CD14-positive monocyte (primary cell): ENCODE measurements around the gene PDGFD. TPM values are rescaled to one million over a fixed set of nuclear protein-coding genes. Genes with fewer than 3 reads are reported as not detected.
A peak's percentile ranks its signal among the peaks of the same experiment; 100 is the strongest.

Experiments used
- DNase-seq, 3 donors: peaks; one replicate each; pipeline ENCODE4 v3.0.0-alpha.2; 2011 to 2022
- H2AFZ ChIP-seq: 2 replicates; pipeline ENCODE4 v1.6.0; 2012; ENCODE audit warnings: mild to moderate bottlenecking, low read depth, low read length, inconsistent platforms; ENCODE audit not compliant: insufficient read depth, poor library complexity, severe bottlenecking
- H3K27ac ChIP-seq, 2 donors: 1 replicate in 1 of 2; 2 replicates in 1 of 2; pipeline ENCODE4 v1.5.1; 2012 to 2013; ENCODE audit warnings: low read length in 2 of 2, control low read depth in 1 of 2, inconsistent platforms in 1 of 2, low read depth in 1 of 2, mild to moderate bottlenecking in 1 of 2
- H3K27me3 ChIP-seq, 2 donors: one replicate each; pipeline versions ENCODE4 v1.6.0 to v1.6.1; 2011 to 2013; ENCODE audit warnings: low read length in 2 of 2; ENCODE audit not compliant: control insufficient read depth in 2 of 2, insufficient read depth in 2 of 2
- H3K36me3 ChIP-seq, 2 donors: replicated peaks in 1 of 2; 1 replicate in 1 of 2; 2 replicates in 1 of 2; pipeline versions ENCODE4 v1.5.1 to v1.6.1; 2012 to 2013; ENCODE audit warnings: low read length in 2 of 2, control low read depth in 1 of 2, inconsistent platforms in 1 of 2, mild to moderate bottlenecking in 1 of 2; ENCODE audit not compliant: insufficient read depth in 2 of 2, control insufficient read depth in 1 of 2
- H3K4me1 ChIP-seq, 2 donors: 1 replicate in 1 of 2; 2 replicates in 1 of 2; pipeline versions ENCODE4 v1.5.1 to v1.6.1; 2012 to 2013; ENCODE audit warnings: low read length in 2 of 2, control low read depth in 1 of 2, inconsistent platforms in 1 of 2, mild to moderate bottlenecking in 1 of 2, moderate library complexity in 1 of 2; ENCODE audit not compliant: insufficient read depth in 2 of 2, control insufficient read depth in 1 of 2
- H3K4me2 ChIP-seq: replicated peaks from 2 replicates; pipeline ENCODE3; 2012; ENCODE audit warnings: low read length, moderate library complexity, mild to moderate bottlenecking; ENCODE audit not compliant: poor library complexity, severe bottlenecking; ENCODE audit errors: extremely low read depth
- H3K4me3 ChIP-seq, 3 experiments: fragments of 200-600 bp in 1 of 3; sonication (generic) in 1 of 3; replicated peaks in 1 of 3; 1 replicate in 2 of 3; 2 replicates in 1 of 3; pipeline ENCODE4 v1.5.1; 2011 to 2013; ENCODE audit warnings: low read length in 3 of 3, mild to moderate bottlenecking in 3 of 3, control low read depth in 2 of 3, low read depth in 2 of 3, inconsistent platforms in 1 of 3, moderate library complexity in 1 of 3
- H3K79me2 ChIP-seq: 2 replicates; pipeline ENCODE4 v1.6.0; 2012; ENCODE audit warnings: mild to moderate bottlenecking, control low read depth, inconsistent platforms, low read length, moderate library complexity; ENCODE audit not compliant: insufficient read depth
- H3K9ac ChIP-seq: 2 replicates; pipeline ENCODE4 v1.6.0; 2017; ENCODE audit warnings: low read length, mild to moderate bottlenecking; ENCODE audit not compliant: insufficient read depth, poor library complexity, severe bottlenecking
- H3K9me3 ChIP-seq, 2 donors: replicated peaks in 1 of 2; 1 replicate in 1 of 2; 2 replicates in 1 of 2; pipeline versions ENCODE4 v1.5.1 to v1.6.1; 2012 to 2013; ENCODE audit warnings: low read length in 2 of 2, control low read depth in 1 of 2; ENCODE audit not compliant: control insufficient read depth in 1 of 2, insufficient read depth in 1 of 2
- H4K20me1 ChIP-seq: 2 replicates; pipeline ENCODE4 v1.6.0; 2012; ENCODE audit warnings: mild to moderate bottlenecking, low read length, control low read depth, moderate library complexity; ENCODE audit not compliant: insufficient read depth
- H3K27ac Mint-ChIP-seq, 7 donors: one replicate each; pipeline ENCODE4 v1.8.0; 2020; ENCODE audit warnings: mild to moderate bottlenecking in 7 of 7, mixed read lengths in 7 of 7, moderate library complexity in 6 of 7, inconsistent platforms in 2 of 7
- H3K27me3 Mint-ChIP-seq, 3 donors: one replicate each; pipeline ENCODE4 v1.8.0; 2021 to 2022; ENCODE audit warnings: low read depth in 3 of 3, mild to moderate bottlenecking in 3 of 3, mixed read lengths in 3 of 3, moderate library complexity in 3 of 3, inconsistent platforms in 1 of 3
- H3K36me3 Mint-ChIP-seq, 2 donors: one replicate each; pipeline ENCODE4 v1.8.0; 2020; ENCODE audit warnings: mixed read lengths in 2 of 2, inconsistent platforms in 1 of 2, mild to moderate bottlenecking in 1 of 2
- H3K4me1 Mint-ChIP-seq: one replicate; pipeline ENCODE4 v1.8.0; 2020; ENCODE audit warnings: mild to moderate bottlenecking, mixed read lengths
- H3K4me3 Mint-ChIP-seq, 2 donors: one replicate each; pipeline ENCODE4 v1.8.0; 2020; ENCODE audit warnings: mild to moderate bottlenecking in 2 of 2, mixed read lengths in 2 of 2, moderate library complexity in 1 of 2
- H3K9me3 Mint-ChIP-seq, 7 donors: one replicate each; pipeline ENCODE4 v1.8.0; 2020 to 2022; ENCODE audit warnings: mixed read lengths in 7 of 7, mild to moderate bottlenecking in 6 of 7, moderate library complexity in 6 of 7, inconsistent platforms in 2 of 7
- WGBS: methylation state at CpG from one replicate; pipeline ENCODE4 v1.1.5; 2013; ENCODE audit warnings: missing lambda C conversion rate; ENCODE audit not compliant: insufficient coverage; 5-methylcytosine and 5-hydroxymethylcytosine counted together
- intact Hi-C, 2 donors: fragments of 100-400 bp; cut with micrococcal nuclease; formaldehyde crosslinking; loops; one replicate each; pipeline versions ENCODE4 v1.15.0 to v1.15.1; 2023
- polyA plus RNA-seq, 3 donors: library from polyadenylated mRNA; depleted of rRNA in 1 of 3; unstranded in 2 of 3; stranded (reverse) in 1 of 3; fragments of 300-500 nt in 2 of 3; fragments of >200 nt in 1 of 3; fragmentation: Illumina TruSeq in 2 of 3; gene quantifications; 1 replicate in 2 of 3; 2 replicates in 1 of 3; pipeline ENCODE4 v1.2.3, GENCODE V29; 2012 to 2021
- TF ChIP-seq, protein P1 (sequence below): fragments of 200-600 bp; IDR thresholded peaks from one replicate; pipeline ENCODE4 v1.8.0; 2022; ENCODE audit warnings: antibody characterized with exemption, mild to moderate bottlenecking

Gene PDGFD
- polyA plus RNA-seq, 3 donors = 0.05 to 0.15 TPM; not detected in 1

DNA sequence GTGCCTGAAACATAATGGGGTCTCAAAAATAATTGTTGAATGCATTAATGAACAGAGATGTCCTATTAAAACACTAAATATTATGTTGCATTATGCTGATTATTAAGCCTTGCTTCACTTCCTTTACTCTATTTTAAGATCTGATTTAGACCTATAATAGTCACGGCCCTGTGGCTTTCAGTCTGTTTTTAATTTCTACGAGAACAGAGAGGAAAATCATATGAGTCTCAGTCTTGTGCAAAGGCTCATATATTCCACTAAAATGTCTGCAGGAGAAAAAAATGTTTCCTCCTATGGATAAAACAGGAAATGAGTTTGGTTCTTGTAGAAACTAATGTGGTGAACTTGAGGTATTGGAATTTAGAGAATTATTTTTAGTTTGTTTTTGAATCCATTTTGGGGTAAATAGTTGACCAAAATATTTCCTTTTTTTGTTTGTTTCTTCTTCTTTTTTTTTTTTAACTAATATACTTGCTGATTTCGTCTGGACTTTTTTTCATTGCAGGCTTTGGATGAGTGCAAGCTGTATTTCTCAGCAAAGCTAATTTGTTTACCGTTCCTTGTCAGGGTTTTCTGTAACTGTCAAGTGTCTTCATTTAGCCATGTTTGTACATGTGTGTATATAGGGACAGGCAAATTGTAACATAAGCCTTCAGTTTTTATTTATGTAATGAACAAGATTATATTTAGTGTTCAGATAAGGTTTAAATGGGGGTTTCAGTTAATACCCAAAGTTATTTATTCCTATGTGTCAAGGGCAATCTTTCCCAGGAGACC is 266.6 kb downstream of the PDGFD start:
- H3K9me3 ChIP-seq = no peaks in the 10 kb centered on the region
- H3K79me2 ChIP-seq = no peaks in the 10 kb centered on the region
- TF ChIP-seq, protein P1, sequence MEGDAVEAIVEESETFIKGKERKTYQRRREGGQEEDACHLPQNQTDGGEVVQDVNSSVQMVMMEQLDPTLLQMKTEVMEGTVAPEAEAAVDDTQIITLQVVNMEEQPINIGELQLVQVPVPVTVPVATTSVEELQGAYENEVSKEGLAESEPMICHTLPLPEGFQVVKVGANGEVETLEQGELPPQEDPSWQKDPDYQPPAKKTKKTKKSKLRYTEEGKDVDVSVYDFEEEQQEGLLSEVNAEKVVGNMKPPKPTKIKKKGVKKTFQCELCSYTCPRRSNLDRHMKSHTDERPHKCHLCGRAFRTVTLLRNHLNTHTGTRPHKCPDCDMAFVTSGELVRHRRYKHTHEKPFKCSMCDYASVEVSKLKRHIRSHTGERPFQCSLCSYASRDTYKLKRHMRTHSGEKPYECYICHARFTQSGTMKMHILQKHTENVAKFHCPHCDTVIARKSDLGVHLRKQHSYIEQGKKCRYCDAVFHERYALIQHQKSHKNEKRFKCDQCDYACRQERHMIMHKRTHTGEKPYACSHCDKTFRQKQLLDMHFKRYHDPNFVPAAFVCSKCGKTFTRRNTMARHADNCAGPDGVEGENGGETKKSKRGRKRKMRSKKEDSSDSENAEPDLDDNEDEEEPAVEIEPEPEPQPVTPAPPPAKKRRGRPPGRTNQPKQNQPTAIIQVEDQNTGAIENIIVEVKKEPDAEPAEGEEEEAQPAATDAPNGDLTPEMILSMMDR = no peak
- Mint-ChIP-seq H3K36me3 (peaks cover 0 to 3% of the 10 kb centered on the region in 2 donors), H3K4me1 (peaks cover 41% of the 10 kb centered on the region), H3K27ac (peak overlapping the region in 1 of 7 donors; percentile 54), H3K4me3 (peak overlapping the region in 1 of 2 donors; percentile 72), H3K9me3 (peaks cover 0 to 2% (median 0%) of the 10 kb centered on the region in 7 donors), H3K27me3 (peaks cover 0 to 4% (median 0%) of the 10 kb centered on the region in 3 donors)
- DNase-seq = no peak
- H3K27me3 ChIP-seq = no peaks in the 10 kb centered on the region
- no peak overlapping the region for H3K9ac ChIP-seq
- H2AFZ ChIP-seq = peak overlapping the region; percentile 4
- H3K36me3 ChIP-seq = no peaks in the 10 kb centered on the region
- H4K20me1 ChIP-seq = no peaks in the 10 kb centered on the region
- peaks cover 33 to 35% of the 10 kb centered on the region in 2 donors for H3K4me1 ChIP-seq
- peak overlapping the region; percentile 35 for H3K4me2 ChIP-seq
- intact Hi-C loops = no loop called here
- H3K4me3 ChIP-seq = peak overlapping the region in 1 of 3 experiments; percentile 0
- no CpG with 5 or more reads among the region's 4 CpGs for whole genome bisulfite sequencing
- H3K27ac ChIP-seq = peak overlapping the region in 1 of 2 donors; percentile 5

DNA sequence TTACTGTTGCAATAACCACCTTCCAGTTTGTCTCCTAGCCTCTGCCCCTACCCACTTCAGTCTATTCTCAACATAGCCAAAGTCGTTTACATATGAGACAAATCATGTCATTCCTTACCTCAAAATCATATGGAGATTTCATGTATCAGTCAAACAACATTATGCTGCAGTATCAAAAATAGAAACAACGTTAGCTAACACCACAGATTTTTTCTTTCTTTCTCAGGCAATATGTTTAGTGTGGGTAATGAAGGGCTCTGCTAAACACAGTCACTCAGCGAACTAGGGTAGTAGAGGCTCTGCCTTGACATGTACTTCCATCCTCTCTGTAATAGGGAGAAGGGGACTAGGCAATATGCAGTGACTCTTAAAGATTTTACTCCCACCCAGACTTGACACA is 268.8 kb downstream of the PDGFD start:
- no peak overlapping the region for H3K4me3 Mint-ChIP-seq
- H3K4me1 Mint-ChIP-seq = peaks cover 32% of the 10 kb centered on the region
- no peaks in the 10 kb centered on the region for H3K36me3 ChIP-seq
- H3K79me2 ChIP-seq = no peaks in the 10 kb centered on the region
- peaks cover 0 to 4% (median under 1%) of the 10 kb centered on the region in 7 donors for H3K9me3 Mint-ChIP-seq
- no peak for DNase-seq
- no peak overlapping the region for H3K27ac Mint-ChIP-seq
- H3K4me2 ChIP-seq = no peak overlapping the region
- H3K27ac ChIP-seq = no peak overlapping the region
- peaks cover 0 to 3% of the 10 kb centered on the region in 2 donors for H3K36me3 Mint-ChIP-seq
- H3K27me3 ChIP-seq = no peaks in the 10 kb centered on the region
- intact Hi-C loops = no loop called here
- H4K20me1 ChIP-seq = no peaks in the 10 kb centered on the region
- peaks cover 26 to 29% of the 10 kb centered on the region in 2 donors for H3K4me1 ChIP-seq
- TF ChIP-seq, protein P1 = no peak
- no peak overlapping the region for H3K4me3 ChIP-seq
- WGBS = 100% methylated on average over 1 of the region's 3 CpGs
- H3K9me3 ChIP-seq = no peaks in the 10 kb centered on the region
- H3K9ac ChIP-seq = no peak overlapping the region
- H3K27me3 Mint-ChIP-seq = peaks cover 0 to 4% (median 0%) of the 10 kb centered on the region in 3 donors
- no peak overlapping the region for H2AFZ ChIP-seq
